NOMO-1 treated with DMSO at 0.1 percent for 48 hours (cell line): ENCODE data around the gene KLK14.

Experiments used
- DNase-seq: peaks from one replicate; lab custom pipeline; 2025; ENCODE audit not compliant: unreplicated experiment; lab: John Stamatoyannopoulos, UW

The KLK14 gene

DNA sequence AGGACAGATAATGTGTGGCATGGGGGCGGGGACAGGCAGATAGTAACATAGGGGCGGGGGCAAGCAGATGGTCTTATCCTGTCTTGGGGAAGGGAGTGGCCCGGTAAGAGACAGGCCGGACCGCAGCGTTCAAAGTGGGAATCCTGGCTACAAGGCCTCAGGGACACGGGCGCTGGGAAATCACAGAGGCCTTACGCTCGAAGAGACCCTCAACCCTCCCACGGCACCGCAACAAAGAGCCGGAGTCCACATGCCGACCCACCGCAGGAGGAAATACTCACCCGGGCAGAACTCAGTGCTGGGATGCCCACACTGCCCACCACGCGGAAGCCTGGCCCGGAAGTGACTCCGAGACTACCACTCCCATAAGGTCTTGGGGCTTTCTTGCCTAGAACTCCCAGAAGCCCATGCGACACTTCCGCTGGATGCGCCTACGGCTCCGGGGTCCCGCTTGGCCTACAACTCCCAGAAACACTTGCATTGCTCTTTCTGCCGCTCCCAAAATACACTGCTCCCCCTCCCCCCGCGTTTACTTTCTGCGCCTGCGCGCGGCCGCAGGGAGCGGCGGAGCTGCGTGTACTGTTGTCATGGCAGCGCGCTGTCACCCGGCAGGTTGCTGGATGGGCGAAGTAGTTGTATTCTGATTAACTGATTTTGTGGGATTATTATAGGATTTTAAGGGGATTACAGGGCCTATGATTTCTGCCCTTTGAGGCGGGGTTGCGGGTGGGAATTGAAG lies 25.5 kb upstream of the KLK14 start, which contains the start of gene CTU1:
TSS of gene CTU1 (minus strand) at position 344 of the 739 bp plus-strand sequence. CDS start 3,840 bp downstream, outside the sequence.
- peak; percentile 99 for DNase-seq

DNA sequence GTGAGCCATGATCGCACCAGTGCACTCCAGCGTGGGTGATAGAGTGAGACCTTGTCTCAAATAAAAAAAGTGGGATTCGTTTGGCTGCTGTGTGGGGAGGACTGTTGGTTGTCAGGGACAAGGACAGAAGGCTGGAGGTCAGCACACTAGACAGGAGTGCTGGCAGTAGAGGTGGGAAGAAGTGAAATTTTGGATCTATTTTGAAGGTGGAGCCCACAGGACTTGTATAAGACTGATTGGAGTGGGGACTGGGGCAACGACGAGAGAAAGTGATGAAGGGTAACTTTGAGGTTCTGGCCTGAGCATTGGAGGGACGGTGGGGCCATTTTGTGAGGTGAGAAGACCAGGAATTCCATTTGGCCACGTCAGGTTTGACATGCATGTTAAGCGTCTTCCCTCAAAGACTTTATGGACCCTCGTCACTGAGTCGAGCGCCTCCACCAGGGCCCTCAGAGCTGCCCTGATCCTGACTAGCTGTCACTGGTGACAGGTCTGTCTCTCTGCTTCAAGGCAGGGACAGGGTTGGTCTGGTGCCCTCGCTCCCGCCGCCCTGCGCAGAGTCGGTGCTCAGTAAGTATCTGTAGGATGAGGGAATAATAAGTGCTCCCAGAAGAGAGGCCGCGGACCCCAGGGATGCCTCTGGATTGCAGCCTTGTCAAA lies 24.8 kb upstream of the KLK14 start:
- no peak for DNase-seq

DNA sequence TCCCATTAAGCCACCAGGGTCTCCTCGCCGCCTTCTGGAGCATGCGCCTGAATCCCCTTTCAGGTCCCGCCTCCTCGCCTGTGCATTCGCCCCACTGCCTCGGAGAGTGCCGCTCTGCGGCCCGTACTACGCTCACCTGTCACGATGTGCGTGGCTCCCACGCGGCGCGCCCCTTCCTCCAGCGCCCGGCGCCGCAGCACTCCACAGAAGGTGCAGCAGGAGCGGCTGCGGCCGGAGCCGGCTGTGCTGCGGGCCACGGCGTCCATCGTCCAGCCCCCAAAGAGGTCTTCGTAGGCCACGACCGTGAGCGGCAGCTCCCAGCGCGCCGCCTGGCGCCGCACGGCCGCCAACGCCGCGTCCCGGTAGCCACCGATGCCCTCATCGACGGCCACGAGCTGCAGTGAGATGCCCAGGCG lies 21.2 kb upstream of the KLK14 start:
- no peak for DNase-seq

DNA sequence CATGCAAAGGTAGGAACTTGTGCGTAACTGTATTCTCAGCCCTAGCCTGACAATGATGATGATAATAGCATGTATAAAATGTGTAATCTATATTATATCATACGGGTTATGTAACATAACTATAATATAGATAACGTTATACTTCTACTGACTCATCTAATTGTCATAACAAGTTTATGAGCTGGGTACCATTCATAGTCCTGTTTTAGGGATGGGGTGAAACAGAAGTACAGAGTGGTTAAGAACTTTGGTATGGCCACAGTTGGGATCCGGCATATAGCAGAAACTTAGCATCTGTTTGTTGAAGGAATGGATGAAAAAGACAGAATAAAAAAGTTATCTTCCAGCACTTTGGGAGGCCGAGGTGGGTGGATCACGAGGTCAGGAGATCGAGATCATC lies 20.3 kb upstream of the KLK14 start:
- DNase-seq: no peak

DNA sequence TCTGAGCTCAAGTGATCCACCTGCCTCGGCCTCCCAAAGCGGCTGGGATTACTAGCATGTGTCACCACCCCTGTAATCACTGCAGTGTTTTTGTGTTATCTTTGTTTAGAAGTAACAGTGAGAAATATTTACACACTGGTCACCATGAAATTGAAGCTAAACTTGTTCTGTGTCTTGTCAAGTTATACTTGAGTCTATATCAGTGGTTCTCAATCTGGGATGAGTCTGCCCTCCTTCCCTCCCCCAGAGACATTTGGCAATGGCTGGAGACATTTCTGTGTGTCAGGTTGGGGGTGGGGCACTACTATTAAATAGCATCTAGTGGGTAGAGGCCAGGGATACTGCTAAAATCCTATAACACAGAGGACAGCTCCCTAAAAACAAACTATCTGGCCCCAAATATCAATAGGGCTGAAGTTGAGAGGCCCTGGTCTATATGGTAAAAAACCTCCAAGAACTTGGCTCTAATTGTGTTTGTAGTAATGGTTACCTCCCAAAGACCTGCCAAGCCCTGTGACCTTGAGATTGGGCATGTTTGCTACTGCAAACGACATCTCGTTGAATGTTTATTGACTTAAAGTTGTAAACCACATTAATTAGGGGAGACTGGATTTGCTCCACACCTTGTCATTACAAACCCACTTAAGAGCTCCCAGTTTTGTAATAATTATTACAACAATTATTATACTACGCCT lies 18.6 kb upstream of the KLK14 start:
- no peak for DNase-seq

DNA sequence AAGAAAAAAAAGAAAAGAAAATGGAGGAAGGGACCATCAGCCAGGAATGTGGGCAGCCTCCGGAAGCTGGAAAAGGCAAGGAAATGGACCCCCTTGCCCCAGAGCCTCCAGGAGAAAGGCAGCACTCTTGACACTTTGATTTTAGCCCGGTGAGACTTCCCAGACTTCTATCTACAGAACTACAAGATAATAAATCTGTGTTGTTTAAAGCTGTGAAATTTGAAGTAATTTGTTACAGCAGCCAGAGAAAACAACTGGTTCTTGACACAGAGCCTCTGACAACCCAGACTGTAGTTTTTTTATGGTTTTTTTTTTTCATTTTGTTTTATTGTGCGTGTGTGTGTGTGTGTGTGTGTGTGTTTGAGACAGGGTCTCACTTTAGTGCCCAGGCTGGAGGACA lies 17.9 kb upstream of the KLK14 start:
- DNase-seq: no peak

DNA sequence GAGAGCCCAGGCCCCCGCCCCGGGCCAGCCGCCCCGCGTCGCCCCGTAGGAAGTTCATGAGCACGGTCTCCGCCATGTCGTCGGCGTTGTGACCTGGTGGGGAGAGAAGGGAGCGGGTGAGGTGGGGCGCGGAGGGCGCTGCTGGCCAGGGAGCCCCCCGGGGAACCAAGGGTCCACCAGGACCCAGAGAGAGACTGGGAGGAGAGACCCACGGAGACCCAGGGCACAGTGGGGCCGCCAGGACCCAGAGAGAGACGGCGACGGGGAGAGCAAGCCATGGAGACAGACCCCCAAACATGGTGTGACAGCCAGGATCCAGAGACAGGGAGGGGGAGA lies 16.3 kb upstream of the KLK14 start:
- no peak for DNase-seq

DNA sequence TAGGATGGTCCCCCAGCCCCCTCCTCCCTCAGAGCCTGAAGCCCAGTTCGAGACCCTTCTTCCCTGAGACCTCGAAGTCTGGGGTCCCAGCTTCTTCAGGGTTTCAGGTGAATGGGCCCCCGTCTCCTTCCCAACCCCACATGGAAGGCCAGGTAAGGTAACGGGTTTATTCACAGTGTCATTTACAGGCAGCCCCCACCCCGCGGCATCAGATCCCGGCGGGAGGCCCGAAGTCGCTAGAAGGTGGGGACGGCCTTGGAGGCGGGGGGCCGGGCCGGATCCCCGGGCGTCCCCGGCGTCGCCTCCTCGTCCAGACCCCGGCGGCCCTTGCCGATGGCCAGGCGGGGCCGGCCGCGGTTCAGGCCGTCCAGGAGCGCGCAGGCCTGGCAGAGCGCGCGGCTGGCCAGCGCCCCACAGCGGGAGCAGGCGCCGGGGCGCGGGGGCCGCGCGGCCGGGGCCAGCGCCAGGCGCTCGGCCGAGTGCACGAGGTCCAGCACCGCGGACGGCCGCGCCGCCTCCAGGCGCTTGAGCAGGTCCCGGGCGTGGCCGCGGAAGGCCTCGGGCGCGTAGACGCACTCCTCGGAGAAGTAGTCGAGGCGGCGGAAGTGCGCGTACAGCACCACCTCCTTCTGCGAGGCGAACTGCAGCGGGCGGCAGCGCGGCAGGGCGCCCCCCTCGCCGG lies 15.8 kb upstream of the KLK14 start:
- DNase-seq: no peak

DNA sequence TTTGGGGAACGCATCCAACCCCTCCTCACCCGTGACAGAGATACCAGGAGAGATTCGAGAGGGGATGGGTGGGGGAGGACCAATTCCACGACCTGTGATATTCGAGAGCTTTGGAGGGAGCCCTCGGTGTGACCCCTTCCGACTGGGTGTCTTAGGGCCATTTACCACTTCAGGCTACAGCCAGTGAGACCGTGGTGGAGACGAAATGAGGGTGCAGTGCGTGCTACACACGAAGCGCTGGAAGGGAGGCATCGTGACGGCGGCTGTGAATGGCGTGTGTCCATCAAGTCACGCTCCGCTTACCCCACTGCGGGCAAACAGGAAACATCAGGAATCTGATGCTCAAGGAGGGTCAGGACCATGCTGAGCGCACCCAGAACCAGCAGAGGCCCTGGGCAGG lies 15.1 kb upstream of the KLK14 start:
- no peak for DNase-seq

DNA sequence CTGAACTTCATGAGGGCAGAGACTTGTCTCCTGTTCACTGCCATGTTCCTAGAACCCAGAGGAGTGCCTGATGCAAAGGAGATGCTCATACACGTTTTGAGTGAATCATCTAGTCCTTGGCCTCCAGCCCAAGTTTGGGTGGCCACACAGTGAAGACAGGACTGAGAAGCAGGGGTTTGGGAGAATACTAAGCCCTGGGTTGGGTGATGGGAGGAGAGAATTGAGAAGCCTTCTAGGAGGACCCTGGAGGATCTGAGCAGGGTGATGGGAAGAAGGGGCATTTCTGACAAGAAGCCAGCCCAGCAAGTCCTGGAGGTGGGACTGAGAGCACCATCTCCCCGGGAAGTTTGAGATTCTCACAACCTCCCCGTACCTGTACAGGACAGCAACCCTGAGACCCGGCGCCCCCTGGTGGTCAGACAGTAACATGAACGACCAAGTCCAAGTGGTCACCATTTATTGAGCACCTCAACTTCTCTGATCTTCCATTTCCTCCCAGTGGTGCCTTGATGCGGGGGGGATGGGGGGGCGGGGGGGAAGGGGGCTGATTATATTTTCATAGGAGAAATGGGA lies 14.6 kb upstream of the KLK14 start:
- peak; percentile 43 for DNase-seq

DNA sequence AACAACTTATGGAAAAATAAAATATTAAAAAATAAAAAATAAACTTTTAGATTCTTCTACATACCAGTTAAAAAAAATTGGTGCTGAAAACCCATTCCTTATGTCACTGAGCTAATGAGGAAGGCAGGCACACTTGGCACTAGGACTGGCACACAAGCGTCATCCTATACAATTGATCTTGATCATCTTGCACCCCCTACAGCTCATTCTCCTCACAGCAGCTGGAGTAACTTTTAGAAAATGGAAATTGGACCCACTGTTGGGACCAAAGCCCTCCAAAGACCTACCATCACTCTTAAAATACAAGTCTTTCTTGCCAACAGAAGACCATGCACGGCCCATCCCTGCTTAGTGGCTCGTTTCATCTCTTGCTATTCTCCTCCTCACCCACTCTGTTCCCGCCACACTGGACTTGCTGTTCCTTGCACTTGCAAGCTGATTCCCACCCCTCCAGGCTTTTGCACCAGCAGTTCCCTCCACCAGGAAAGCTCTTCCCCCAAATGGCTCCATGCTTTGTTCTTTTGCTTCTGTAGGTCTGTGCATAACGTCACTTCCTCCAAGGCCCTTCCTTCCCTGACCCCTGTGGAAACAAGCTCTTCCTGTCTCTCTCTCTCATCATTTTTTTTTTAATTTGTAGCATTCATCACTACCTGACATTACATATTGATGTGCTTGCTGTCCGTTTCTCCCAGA lies 13.9 kb upstream of the KLK14 start:
- no peak for DNase-seq

DNA sequence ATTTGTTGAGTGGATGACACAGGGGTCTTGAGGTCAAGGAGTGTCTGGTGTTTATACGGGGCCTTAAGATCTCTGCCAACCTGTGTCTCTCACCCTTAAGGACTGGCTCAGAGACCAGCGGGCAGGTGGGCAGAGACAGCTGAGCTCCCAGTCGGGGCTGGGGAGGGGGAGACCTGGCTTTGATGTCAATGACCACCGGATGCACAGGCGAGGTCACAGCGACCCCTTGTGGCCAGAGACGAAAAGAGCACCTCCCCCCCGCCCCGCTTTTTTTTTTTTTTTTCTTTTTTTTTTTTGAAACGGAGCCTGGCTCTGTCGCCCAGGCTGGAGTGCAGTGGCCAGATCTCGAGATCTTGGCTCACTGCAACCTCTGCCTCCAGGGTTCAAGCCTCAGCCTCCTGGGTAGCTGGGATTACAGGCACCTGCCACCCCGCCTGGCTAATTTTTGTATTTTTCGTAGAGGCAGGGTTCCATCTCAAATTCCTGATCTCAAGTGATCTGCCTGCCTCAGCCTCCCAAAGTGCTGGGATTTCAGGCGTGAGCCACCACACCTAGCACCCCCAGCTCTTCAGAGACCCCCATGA lies 12.1 kb upstream of the KLK14 start:
- no peak for DNase-seq

DNA sequence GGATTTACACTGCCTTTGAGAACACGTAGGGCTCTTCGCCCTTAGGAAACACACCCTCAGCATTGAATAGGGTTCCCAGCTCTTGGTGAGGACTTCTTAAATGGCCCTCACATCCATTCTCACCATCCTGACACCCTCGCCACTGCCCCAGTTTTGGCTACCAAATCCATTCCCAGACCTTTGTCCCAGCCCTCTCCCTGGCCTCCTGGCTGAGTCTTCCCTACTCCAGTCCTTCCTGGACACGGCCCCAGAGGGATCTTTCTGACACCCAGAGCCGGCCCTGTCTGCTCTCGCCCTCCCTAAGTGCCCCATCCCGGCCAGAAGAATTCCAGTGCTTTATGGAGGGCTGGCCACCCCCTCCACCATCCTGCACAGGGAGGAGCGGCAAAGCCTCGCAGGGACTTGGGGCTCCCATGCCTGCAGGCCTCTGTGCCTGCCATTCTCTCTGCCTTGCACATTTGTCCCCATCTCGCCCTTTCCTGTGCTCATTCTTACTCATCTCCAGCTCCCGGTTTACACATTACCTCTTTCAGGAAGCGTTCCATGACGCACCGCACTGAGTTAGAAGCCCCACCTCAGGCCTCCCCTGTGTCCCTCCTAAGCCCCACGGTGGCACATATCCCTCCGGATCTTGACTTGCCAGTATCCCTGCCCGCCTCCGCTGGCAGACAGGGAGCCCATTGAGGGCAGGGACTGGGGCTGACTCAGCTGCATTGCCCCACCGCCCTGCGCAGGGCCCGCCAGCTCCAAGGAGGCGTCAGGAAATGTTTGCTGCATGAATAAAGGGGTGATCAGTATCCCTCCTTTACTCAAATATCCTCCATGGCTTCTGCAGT lies 11.0 kb upstream of the KLK14 start:
- no peak for DNase-seq

DNA sequence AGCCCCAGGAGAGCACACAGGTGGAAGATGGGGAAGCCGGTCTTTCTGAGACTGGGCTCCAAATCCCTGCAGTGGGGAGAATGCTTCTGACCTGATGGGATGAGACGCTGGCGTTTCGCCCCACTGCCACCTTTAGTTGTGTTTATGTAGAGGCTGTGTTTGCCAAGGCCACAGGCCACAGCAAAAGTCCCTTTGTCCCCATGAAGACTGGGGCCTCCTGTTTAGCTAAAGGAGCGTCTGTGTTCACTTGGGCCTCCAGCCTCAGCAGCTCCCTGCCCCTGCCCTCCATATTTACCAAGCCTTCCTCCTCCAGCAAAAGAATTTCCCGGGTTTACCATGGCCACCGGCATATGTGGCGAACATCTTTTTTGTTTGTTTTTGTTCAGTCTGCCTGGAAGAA lies 10.4 kb upstream of the KLK14 start:
- DNase-seq: no peak

DNA sequence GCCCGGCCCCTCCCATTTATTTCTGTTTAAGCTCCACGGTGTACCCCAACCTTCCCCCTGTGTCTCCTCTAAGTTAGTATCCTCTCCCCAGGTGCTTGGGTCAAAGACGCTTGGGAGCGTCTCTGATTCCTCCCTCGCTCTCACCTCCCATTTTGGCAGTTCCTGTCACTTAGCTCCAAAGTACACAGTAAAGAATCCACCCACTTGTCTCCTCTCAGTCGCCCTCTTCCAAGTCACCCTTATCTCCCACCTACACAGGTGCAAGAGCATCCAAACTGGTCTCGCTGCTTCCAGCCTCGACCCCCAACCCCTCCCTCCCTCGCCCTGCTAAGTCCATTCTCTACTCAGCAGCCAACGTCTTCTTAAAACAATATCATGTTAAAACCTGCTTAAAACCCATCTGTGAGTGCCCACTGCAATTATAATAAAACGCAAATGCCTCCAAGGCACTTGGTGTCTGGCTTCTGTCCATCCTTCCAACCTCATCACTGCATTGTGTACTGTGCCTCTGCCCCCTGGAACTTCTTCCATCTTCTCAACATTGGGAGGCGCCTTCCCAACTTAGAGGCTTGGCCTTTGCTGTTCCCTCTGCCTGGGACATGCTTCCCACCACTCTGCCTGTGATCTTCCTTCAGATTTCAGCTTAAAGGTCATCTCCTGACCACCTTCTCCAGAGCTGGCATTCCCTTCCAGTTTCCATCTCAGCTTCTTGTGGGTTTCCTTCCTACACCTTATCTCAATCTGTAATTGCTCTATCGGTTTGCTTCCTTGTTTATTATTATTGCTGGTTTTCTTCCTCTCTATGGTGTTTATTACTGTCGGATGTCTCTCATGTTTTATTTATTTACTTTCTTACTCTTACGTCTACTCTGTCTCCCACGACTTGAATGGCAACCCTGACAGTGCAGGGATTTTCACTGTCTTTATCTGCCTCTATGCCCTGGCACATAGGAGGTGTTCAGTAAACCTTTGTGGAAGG lies 9.5 kb upstream of the KLK14 start:
- DNase-seq: no peak

DNA sequence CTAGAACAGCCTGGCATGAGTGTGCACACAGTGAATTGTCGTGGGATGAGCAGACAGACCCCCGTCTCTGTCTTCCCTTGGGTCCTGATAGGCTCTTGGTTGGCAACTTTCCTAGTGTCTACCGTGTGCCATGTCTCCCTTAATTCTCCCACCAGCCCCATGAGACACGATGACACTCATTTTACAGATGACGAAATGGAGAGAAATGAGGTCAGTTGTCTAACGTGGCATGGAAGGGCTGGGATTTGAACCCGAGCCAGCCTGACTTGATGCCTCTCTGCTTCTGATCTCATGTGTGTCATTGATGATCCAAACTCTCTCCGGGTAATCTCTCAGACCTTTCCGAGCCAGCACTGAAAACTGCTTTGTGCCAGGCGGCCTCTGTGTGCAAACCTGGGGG lies 8.4 kb upstream of the KLK14 start:
- no peak for DNase-seq

DNA sequence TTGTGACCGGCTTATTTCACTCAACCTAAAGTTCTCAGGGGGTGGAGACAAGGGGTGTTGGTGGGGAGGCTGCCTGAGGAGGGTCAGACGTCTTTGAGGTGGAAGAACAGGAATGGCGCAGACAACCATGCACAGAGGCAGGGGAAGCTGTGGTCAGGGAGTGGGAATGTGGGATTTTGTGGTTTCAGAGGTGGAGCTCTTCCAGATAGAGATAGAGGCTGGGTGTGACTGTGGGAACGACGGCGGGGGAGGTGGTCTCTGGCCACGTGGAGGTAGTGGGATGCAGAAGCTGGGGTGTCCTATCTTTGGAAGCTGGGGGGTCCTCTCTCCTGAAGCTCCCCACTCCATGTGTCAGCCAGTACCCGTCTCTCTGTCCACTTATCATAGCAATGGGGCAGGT lies 7.8 kb upstream of the KLK14 start:
- no peak for DNase-seq

DNA sequence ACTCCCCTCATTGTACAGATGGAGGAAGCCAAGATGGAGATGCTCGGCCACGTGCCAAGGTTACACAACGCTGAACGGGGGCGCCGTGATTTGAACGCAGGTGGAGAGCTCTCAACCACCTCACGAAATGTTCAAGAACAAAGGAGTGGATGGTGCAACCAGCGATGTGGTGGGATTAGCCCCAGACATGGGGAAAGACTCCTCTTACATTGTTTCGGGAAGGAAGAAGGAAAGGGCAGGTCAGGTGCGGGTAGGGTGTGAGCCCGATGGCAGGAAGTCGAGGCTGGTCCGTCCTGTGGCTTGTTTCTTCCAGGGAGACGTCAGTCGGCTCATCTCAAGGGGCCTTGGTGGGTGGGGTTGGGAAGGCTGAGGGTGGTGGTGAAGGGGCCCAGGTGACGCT lies 7.1 kb upstream of the KLK14 start:
- no peak for DNase-seq
